Keratinocyte (primary cell): ENCODE data around the gene TPK1.

Source experiments
- EZH2 ChIP-seq: IDR thresholded peaks from one replicate; pipeline ENCODE4 v1.6.1; 2012; ENCODE audit warnings: inconsistent platforms, mild to moderate bottlenecking, low read length, moderate library complexity
- TF ChIP-seq, protein P1 (sequence below), 3 experiments: IDR thresholded peaks in 1 of 3; conservative IDR thresholded peaks in 1 of 3; optimal IDR thresholded peaks in 1 of 3; 2 replicates in 2 of 3; 3 replicates in 1 of 3; pipeline versions ENCODE3 to v1.5.1; 2011; ENCODE audit warnings: low read length in 3 of 3, mild to moderate bottlenecking in 3 of 3, moderate library complexity in 2 of 3, control low read depth in 1 of 3, inconsistent platforms in 1 of 3; ENCODE audit not compliant: insufficient read depth in 2 of 3; ENCODE audit errors: extremely low read depth in 1 of 3

DNA sequence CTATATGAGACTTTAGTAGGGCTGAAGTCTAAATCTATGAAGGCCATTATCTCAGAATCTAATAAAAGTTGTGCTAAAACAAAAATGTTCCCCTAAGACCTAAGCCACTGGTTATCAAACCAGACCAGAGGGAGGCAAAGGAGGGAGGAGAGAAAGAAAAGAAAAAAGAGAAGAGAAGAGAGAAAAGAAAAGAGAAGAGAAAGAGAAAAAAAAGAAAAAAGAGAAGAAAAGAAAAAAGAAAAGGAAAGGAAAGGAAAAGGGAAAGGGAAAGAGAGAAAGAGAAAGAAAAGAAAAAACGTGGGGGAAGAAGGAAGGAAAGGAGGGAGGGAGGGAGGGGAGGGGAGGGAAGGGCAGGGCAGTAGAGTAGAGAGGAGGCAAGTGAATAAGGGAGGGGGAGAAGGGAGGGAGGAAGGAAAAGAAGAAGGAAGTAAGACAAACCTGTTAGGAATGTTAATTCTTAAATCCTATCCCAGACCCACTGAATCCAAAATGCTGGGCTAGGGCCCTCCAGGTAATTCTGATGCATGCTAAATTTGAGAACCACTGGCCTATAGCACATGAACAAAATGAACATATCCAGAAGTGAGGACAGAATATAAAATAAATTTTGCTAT is 98.9 kb downstream of the TPK1 start:
- TF ChIP-seq, protein P1, sequence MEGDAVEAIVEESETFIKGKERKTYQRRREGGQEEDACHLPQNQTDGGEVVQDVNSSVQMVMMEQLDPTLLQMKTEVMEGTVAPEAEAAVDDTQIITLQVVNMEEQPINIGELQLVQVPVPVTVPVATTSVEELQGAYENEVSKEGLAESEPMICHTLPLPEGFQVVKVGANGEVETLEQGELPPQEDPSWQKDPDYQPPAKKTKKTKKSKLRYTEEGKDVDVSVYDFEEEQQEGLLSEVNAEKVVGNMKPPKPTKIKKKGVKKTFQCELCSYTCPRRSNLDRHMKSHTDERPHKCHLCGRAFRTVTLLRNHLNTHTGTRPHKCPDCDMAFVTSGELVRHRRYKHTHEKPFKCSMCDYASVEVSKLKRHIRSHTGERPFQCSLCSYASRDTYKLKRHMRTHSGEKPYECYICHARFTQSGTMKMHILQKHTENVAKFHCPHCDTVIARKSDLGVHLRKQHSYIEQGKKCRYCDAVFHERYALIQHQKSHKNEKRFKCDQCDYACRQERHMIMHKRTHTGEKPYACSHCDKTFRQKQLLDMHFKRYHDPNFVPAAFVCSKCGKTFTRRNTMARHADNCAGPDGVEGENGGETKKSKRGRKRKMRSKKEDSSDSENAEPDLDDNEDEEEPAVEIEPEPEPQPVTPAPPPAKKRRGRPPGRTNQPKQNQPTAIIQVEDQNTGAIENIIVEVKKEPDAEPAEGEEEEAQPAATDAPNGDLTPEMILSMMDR (optimal IDR thresholded peaks at IDR 0.05 in 1 of 3, IDR thresholded peaks at IDR 0.05 in 1 of 3, conservative IDR thresholded peaks at IDR 0.05 in 1 of 3; ENCODE audit: extremely low read depth in 1 of 3, insufficient read depth in 2 of 3, low read length in 3 of 3) = no peak
- TF ChIP-seq EZH2 = no peak
